ENCODE measurements around the gene MYOG.

DNA sequence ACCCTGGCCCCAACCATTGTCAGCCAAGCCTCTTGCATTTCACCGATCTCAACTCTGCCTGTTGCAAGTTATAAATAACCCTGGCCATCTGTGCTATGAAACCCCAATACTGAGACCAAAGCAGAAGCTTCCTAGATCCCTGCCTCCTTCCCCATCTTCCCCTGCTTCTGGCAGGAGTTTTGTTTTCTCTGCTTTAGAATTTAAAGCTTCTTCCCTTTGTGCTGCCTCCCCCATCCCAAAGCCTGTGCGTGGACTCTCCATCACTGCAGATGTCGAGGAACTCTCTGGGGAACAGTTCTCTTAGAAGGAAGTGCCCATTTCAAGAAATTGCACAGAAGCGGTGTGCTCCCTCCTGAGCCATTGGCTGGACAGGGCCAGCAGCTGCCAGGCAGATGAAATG, 17.4 kb upstream of the MYOG start:
- TF ChIP-seq, protein P1, sequence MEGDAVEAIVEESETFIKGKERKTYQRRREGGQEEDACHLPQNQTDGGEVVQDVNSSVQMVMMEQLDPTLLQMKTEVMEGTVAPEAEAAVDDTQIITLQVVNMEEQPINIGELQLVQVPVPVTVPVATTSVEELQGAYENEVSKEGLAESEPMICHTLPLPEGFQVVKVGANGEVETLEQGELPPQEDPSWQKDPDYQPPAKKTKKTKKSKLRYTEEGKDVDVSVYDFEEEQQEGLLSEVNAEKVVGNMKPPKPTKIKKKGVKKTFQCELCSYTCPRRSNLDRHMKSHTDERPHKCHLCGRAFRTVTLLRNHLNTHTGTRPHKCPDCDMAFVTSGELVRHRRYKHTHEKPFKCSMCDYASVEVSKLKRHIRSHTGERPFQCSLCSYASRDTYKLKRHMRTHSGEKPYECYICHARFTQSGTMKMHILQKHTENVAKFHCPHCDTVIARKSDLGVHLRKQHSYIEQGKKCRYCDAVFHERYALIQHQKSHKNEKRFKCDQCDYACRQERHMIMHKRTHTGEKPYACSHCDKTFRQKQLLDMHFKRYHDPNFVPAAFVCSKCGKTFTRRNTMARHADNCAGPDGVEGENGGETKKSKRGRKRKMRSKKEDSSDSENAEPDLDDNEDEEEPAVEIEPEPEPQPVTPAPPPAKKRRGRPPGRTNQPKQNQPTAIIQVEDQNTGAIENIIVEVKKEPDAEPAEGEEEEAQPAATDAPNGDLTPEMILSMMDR (conservative IDR thresholded peaks at IDR 0.05; ENCODE audit: low read length), result no peak
- no peak for TF ChIP-seq EZH2phosphoT487 (IDR thresholded peaks at IDR 0.05; ENCODE audit: borderline replicate concordance)
